ENCODE results near the gene NDUFS7.

GRCh38 chr19:1420590-1420989 lies 36.9 kb downstream of the NDUFS7 start:
- no peak for TF ChIP-seq NFE2L1 (tag; IDR thresholded peaks at IDR 0.05; ENCODE audit: borderline replicate concordance, low read depth)
- TF ChIP-seq GABPA (tag; conservative IDR thresholded peaks at IDR 0.05; ENCODE audit: low read depth): no peak
- TF ChIP-seq FOXA3 (CRISPR knock-in tag; conservative IDR thresholded peaks at IDR 0.05 in 1 of 2, IDR thresholded peaks at IDR 0.05 in 1 of 2): no peak
- no peak for TF ChIP-seq NUFIP1 (IDR thresholded peaks at IDR 0.05; ENCODE audit: partially characterized antibody)
- TF ChIP-seq MTA3 (IDR thresholded peaks at IDR 0.05; ENCODE audit: borderline replicate concordance): no peak
- no peak for TF ChIP-seq NRF1 (conservative IDR thresholded peaks at IDR 0.05 in 1 of 2, IDR thresholded peaks at IDR 0.05 in 1 of 2)
